B cell (primary cell): Measurements from ENCODE around the gene KRT28.

Experiments used
- CTCF ChIP-seq: fragments of 200-600 bp; IDR thresholded peaks from one replicate; pipeline ENCODE4 v1.8.0; 2022; ENCODE audit warnings: antibody characterized with exemption, mild to moderate bottlenecking
- EZH2 ChIP-seq: IDR thresholded peaks from 2 replicates; pipeline ENCODE4 v1.6.1; 2012; ENCODE audit warnings: borderline replicate concordance, low read depth, mild to moderate bottlenecking, moderate library complexity, low read length; ENCODE audit not compliant: insufficient read depth, poor library complexity, severe bottlenecking

- TF ChIP-seq CTCF (no peak), EZH2 (no peak)
Measured at GRCh38 chr17:40755231-40755630, 44.5 kb downstream of the KRT28 start, which contains the start of gene KRT25.
